ENCODE data around the gene KMT5C.

GRCh38 chr19:55336101-55336500 is 3.6 kb upstream of the KMT5C start:
- TF ChIP-seq POLR2AphosphoS5 (IDR thresholded peaks at IDR 0.05; ENCODE audit: low read length) (no peak), NRF1 (conservative IDR thresholded peaks at IDR 0.05; ENCODE audit: low read depth, low read length) (no peak), NFYB (IDR thresholded peaks at IDR 0.05; ENCODE audit: insufficient read depth, low read depth, low read length) (no peak), POLR2AphosphoS2 (IDR thresholded peaks at IDR 0.05; ENCODE audit: low read depth, low read length) (no peak), HDAC2 (IDR thresholded peaks at IDR 0.05) (no peak), ZBTB11 (CRISPR knock-in tag; IDR thresholded peaks at IDR 0.05) (no peak), TCF7 (IDR thresholded peaks at IDR 0.05; ENCODE audit: borderline replicate concordance) (no peak), CEBPB (IDR thresholded peaks at IDR 0.05; ENCODE audit: borderline replicate concordance in 1 of 2, low read depth in 2 of 2, low read length in 2 of 2) (no peak), YY1 (IDR thresholded peaks at IDR 0.05; ENCODE audit: low read depth, low read length) (no peak), ASH2L (IDR thresholded peaks at IDR 0.05; ENCODE audit: borderline replicate concordance, low read depth) (no peak)
- TF ChIP-seq, protein P1, sequence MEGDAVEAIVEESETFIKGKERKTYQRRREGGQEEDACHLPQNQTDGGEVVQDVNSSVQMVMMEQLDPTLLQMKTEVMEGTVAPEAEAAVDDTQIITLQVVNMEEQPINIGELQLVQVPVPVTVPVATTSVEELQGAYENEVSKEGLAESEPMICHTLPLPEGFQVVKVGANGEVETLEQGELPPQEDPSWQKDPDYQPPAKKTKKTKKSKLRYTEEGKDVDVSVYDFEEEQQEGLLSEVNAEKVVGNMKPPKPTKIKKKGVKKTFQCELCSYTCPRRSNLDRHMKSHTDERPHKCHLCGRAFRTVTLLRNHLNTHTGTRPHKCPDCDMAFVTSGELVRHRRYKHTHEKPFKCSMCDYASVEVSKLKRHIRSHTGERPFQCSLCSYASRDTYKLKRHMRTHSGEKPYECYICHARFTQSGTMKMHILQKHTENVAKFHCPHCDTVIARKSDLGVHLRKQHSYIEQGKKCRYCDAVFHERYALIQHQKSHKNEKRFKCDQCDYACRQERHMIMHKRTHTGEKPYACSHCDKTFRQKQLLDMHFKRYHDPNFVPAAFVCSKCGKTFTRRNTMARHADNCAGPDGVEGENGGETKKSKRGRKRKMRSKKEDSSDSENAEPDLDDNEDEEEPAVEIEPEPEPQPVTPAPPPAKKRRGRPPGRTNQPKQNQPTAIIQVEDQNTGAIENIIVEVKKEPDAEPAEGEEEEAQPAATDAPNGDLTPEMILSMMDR (IDR thresholded peaks at IDR 0.05 in 2 of 3, conservative IDR thresholded peaks at IDR 0.05 in 1 of 3; ENCODE audit: control insufficient read depth in 2 of 3, extremely low read depth in 1 of 3, insufficient read depth in 1 of 3, low read depth in 3 of 3, low read length in 3 of 3): no peak
